Activated T-helper 1 cell treated with Interleukin-2 at 50 U/mL for 16 hours (primary cell): ENCODE measurements around the gene SKP1.

Experiments used
- DNase-seq: peaks from one replicate; pipeline ENCODE4 v3.0.0-alpha.2; 2020; ENCODE audit warnings: low read depth

Gene SKP1

GRCh38 chr5:134113902-134114875 lies 62.6 kb downstream of the SKP1 start, which contains the start of gene TCF7:
Gene TCF7 (plus strand): TSS chr5:134114681. CDS start chr5:134114907, 226 bp downstream.
- DNase-seq, result peak; percentile 78

GRCh38 chr5:134113363-134113889 lies 63.3 kb downstream of the SKP1 start:
- DNase-seq, result no peak

- no peak for DNase-seq
Measured at GRCh38 chr5:134112726-134113362, 63.9 kb downstream of the SKP1 start.

DNA sequence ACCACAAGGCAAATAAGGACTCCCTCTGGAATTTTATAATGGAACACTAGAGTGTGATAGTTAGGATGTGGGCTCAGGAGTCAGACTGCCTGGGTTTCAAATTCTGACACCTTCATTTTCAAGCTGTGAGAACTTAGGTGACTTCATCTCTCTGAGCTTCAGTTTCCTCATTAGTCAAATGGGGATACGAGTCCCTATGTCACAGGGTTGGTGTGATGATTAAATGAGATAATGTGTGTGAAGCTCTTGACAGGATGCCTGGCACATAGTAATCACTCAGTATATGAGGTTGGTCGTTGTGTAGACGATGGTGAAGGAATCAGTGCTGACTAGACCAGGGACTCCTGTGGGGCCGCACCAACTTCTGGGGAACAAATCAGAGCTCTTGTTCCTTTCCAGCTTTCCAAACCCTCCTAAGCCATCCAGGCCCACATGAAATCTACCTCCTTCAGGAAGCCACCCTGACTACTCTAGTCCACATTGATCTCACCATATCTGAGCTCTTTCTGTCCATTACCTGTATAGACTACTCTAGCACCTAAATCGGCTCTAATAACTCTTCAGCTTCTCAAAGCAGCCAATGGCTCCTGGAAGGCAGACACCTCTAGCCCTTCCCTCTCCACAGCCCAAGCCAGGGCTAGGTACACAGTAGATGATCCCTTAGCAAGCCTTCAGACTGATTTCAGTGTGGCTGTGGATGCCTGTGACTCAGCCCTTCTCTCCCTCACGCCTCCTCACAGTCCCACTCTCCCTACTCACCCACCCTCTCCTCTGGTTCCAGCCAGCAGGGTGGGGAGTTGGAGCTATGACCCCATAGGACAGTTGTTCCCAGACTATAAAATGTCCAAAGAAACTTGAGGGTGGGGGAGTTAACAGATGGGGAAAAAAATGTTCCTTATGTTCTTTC lies 64.8 kb downstream of the SKP1 start:
- no peak for DNase-seq

GRCh38 chr5:134110382-134110781 lies 66.4 kb downstream of the SKP1 start:
- DNase-seq, result no peak

GRCh38 chr5:134107779-134108178 lies 69.0 kb downstream of the SKP1 start:
- no peak for DNase-seq

GRCh38 chr5:134106991-134107701 lies 69.6 kb downstream of the SKP1 start:
- no peak for DNase-seq

- DNase-seq, result no peak
Measured at GRCh38 chr5:134103998-134104654, 72.6 kb downstream of the SKP1 start.

- no peak for DNase-seq
Measured at GRCh38 chr5:134103397-134103796, 73.4 kb downstream of the SKP1 start.

- peak; percentile 64 for DNase-seq
Measured at GRCh38 chr5:134101686-134102439, 74.9 kb downstream of the SKP1 start.

DNA sequence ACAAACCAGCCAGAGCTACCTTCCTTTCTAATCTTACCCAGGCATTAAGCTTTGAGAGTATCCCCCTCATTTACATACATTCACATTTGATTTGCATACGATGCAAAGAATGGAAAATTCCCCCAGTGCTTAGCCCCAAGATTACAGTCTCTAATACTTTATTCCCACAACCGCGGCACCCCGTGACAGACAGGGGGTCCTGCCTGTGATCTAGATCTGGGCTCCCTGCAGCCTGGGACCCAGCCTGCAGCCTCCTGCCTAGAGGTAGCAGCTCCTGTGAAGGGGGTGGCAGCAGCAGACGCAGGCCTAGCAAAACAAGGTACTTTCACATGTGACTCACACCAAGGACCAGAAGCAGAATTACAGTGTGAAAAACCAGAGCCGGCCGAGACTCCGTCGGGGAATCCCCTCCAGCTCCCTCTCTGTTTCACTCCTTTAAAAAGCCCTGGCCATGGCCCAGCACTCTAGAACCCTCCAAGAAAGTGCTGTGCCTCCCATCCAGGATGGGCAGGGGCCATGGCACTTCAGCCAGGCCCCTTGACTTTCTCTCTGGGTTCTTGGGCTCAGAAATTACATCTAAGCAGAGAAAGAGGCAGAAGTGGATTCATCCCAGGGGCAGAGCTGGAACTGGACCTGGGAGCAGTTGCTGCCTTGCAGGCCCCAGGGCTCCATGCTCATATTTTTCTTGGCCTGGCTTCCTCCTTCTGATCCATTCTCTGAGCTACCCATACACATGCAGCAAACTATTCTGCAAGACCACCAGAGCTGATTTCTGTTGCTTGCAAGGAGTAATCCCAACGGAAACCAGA lies 76.3 kb downstream of the SKP1 start:
- DNase-seq, result peak; percentile 71

- no peak for DNase-seq
Measured at GRCh38 chr5:134099939-134100282, 76.8 kb downstream of the SKP1 start.

GRCh38 chr5:134099288-134099872 lies 77.4 kb downstream of the SKP1 start:
- no peak for DNase-seq
